NCI-H1694 treated with DMSO at 0.1 percent for 48 hours (cell line): Measurements from ENCODE around the gene OR13C2.
"Not testable (repeated sequence)": the region's sequence is repeated elsewhere in the genome, so short reads cannot be mapped to it uniquely, and the experiment has no call there.

Experiments
- DNase-seq: peaks from one replicate; lab custom pipeline; 2025; lab: John Stamatoyannopoulos, UW

The OR13C2 gene, protein sequence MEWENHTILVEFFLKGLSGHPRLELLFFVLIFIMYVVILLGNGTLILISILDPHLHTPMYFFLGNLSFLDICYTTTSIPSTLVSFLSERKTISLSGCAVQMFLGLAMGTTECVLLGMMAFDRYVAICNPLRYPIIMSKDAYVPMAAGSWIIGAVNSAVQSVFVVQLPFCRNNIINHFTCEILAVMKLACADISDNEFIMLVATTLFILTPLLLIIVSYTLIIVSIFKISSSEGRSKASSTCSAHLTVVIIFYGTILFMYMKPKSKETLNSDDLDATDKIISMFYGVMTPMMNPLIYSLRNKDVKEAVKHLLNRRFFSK

DNA sequence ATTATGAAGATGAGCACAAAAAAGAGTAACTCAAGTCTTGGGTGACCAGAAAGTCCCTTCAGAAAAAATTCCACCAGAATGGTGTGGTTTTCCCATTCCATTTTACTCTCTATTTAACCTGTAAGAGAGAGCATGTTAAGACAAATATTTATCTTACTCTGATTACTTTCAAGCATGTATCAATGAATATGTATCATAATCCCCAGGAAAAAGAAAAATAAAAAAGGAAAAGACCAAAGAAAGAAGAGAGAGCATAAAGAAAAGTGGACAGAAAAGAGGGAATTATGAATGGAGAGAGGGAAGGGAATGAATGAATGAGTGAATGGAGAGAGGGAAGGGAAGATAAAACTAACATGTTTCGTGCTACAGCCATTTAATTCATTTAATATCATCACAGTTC, at the start of gene OR13C2:
TSS of gene OR13C2 (minus strand) at position 101 of the 400 bp plus-strand sequence. CDS start at position 101, 0 bp downstream.
- DNase-seq = not testable (repeated sequence)

DNA sequence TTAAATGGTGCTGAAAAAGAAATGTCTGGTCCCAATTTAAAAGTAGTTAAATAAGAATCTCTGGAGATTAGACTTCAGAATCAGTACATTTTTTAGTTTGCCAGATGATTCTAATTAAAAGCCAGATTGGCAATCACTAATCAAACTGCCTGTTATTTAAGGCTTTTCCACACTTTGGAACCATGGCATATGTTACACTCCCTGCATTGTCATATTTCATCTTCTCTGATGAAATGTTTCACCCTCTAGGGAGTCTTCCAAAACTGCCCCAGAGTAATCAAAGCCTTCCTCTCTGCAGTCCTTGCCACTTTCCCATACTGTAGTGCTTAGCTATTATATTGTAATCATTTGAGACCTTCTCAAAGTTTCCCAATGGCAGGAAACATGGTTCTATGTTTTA, 30.0 kb upstream of the OR13C2 start:
- no peak for DNase-seq

DNA sequence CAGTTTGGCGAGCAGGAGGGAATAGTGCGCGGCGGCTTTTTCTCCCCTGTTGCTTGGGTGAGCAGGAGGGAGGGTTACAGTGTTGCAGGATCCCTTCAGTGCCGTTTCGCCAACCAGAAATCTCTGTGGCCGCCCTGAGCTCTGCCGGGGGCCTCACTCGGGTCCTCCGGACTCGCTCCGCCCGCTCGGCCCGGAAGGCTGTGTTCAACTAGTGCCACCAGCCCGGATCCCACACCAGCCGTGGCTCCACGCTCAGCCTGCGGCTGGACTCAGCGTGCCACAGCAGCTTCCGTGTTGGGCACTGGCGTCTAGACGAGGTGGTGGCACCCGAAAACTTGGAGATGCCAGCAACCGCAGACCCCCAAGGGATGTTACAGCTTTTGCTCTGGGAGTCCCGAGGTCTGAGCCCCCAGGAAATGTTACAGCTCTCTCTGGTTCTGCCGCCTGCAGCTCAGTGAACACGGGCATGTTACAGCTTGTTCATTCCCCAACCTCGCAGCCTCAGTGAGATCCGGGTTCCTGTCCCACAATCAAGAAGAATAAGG, 28.6 kb upstream of the OR13C2 start:
- no peak for DNase-seq

DNA sequence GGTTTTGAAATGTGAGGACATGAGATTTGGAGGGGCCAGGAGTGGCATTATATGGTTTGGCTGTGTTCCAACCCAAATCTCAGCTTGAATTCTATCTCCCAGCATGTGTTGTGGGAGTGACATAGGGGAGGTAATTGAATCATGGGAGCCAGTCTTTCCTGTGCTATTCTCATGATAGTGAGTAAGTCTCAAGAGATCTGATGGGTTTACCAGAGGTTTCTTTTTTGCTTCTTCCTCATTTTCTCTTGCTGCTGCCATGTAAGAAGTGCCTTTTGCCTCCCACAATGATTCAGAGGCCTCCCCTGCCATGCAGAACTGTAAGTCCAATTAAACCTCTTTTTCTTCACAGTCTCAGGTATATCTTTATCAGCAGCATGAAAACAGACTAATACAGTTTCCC, 20.5 kb upstream of the OR13C2 start:
- not testable (repeated sequence) for DNase-seq

DNA sequence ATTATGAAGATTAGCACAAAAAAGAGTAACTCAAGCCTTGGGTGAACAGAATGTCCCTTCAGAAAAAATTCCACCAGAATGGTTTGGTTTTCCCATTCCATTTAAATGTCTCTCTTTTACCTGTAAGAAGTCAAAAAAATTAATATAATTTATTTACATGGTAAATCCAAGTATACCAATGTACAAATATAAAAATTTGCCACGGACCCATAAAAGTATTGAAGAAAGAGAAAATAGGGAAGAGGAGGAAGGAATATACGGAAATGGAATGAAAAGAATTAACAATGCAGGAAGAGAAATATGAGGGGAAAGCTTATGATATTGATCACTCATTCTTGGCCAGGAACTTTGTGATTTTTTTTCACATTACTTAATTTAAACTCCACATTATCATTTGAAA, 12.7 kb upstream of the OR13C2 start, which contains the start of gene OR13C9:
TSS of gene OR13C9 (minus strand) at position 101 of the 400 bp plus-strand sequence. CDS start at position 101, 0 bp downstream.
- no peak for DNase-seq

DNA sequence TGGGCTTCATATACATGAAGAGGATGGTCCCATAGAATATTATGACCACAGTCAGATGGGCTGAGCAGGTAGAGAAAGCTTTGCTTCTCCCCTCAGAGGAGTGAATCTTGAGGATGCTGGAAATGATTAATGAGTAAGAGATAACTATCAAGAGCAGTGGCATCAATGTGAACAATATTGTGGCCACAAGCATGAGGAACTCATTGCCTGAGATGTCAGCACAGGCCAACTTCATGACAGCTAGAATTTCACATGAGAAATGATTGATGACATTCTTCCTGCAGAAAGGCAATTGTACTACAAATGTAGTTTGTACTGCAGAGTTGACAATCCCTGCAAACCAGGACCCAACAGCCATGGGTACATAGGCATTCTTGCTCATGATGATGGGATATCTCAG, 12.0 kb upstream of the OR13C2 start:
- no peak for DNase-seq

DNA sequence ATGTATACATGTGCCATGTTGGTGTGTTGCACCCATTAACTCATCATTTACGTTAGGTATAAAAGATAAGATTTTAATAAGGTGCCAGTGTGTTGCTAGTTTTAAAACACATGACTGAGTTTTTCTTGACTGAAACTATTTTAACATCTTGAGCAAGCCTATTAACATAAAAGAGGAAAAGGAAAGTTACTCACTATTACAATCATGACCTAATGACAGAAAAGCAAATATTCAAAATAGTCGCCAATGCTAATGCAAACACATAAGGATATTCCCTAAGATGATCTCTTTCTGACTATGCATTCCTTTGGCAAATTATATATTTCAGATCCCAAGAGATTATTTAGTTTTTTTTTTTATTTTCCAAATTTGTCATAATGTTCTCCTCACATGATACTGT, 5.8 kb upstream of the OR13C2 start:
- DNase-seq = no peak

DNA sequence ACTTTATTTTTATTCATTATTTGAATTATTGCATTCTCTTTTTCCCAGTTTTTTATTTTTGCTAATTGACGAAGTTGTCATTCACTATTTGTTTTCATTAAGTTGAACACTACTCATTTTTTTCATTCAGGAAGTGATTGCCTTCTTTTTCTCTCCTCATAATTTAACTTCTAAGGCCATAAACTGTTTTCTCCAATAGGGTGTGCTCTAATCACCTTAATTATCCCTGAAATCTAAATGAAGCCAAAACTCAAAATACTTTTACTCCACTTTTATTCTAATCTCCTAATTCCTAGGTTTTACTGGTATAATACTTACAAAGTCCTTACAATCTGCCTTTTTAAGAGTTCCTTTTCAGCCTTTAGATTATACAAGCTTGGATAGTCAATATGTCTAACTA, 2.9 kb upstream of the OR13C2 start:
- no peak for DNase-seq

DNA sequence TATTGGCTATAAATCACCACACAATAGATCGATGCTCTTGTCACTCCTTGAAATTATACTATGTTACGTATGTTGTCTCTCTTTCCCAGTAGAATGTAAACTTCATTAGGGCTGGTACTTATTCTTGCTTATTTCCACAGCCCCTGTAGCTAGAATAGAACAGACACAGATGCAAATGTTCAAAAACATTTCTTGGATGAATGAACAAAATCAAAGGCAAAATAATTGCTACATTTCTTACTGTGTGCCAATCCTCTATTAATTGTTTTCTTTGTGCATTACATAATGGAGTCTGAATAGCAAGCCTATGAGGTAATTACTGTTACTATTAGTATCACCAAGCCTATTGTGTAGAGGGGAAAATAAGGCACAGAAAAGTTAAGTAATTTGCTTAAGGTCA, 725 bp upstream of the OR13C2 start:
- DNase-seq = no peak

DNA sequence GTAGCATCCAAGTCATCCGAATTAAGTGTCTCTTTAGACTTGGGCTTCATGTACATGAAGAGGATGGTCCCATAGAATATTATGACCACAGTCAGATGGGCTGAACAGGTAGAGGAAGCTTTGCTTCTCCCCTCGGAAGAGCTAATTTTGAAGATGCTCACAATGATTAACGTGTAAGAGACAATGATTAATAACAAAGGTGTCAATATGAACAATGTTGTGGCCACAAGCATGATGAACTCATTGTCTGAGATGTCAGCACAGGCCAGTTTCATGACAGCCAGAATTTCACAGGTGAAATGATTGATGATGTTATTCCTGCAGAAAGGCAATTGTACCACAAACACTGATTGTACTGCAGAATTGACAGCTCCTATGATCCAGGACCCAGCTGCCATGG, 626 bp downstream of the OR13C2 start:
- no peak for DNase-seq

DNA sequence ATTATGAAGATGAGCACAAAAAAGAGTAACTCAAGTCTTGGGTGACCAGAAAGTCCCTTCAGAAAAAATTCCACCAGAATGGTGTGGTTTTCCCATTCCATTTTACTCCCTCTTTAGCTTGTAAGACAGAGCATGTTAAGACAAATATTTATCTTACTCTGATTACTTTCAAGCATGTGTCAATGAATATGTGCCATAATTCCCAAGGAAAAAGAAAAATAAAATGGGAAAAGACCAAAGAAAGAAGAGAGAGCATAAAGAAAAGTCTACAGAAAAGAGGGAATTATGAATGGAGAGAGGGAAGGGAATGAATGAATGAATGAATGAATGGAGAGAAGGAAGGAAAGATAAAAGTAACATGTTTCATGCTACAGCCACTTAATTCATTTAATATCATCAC, 6.1 kb downstream of the OR13C2 start, which contains the start of gene OR13C5:
TSS of gene OR13C5 (minus strand) at position 101 of the 400 bp plus-strand sequence. CDS start at position 101, 0 bp downstream.
- DNase-seq = not testable (repeated sequence)

DNA sequence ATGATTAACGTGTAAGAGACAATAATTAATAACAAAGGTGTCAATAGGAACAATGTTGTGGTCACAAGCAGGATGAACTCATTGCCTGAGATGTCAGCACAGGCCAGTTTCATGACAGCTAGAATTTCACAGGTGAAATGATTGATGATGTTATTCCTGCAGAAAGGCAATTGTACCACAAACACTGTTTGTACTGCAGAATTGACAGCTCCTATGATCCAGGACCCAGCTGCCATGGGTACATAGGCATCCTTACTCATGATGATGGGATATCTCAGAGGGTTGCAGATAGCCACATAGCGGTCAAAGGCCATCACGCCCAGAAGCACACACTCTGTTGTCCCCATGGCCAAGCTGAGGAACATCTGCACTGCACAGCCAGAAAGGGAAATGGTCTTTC, 6.7 kb downstream of the OR13C2 start:
- DNase-seq = not testable (repeated sequence)

DNA sequence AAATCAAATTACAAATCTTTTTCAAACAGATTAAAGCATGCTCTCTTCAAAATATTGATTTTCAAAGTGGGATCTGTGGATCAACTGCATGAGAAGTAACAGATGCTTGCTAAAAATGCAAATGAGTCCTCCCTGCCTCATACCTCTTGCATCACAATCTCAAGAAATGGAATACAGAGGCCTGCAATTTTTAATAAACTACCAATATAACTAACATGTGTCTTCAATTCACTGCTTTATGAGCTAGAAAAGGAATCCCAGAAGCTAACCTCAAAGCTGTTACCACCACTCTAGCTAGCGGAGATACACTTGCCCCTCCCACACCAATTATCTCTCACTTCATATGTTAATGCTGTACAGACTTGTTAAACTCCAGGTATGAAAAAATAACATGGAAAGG, 15.8 kb downstream of the OR13C2 start:
- no peak for DNase-seq

DNA sequence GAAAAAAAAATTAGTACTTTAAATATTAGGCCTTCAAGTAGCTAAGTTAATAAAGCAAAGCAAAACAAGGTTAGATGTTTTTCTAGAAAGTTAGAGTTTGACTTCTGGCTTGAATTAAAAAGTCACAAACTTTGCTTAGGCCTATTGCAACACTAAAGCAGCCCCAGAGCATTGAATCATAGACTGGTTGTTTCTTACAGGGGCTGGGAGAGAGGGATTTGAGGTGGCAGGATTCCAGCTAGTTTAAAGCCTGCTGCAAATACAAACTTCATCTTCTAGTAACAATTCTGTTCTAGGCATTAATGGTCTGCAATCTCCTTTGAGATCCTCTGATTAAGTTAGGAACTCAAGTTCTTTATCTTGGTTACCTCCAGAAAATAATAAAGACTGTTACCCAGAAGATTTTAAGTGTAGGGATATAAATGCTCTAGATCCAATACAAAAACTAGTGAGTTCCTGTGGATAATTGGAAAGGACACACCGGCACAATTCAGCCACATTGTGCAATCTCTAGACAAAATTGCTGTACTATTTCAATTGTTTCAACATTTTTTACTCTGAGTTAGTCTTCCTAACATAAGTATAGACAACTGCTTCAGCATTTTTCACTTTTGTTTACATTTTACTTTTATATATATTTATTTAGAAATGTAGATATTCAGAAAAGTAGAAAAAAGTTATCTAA, 18.8 kb downstream of the OR13C2 start:
- no peak for DNase-seq

DNA sequence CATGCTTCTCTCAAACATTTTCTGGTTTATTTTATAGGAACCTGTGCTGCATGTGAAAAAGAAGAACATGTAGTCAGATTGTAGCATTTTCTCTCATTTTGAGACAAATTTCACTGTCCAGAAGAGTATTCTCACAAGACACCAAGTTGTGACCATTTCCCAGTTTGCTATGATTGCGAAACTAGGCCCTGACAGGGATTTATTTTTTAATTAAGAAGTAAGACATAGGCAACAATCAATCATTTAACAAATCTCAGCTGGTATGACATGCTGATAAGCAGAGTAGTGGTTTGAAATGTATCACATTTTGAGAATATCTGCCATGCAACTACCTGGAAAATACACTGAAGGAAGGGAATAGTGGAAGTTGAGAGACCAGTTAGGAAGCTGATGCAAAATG, 24.9 kb downstream of the OR13C2 start:
- DNase-seq = no peak

DNA sequence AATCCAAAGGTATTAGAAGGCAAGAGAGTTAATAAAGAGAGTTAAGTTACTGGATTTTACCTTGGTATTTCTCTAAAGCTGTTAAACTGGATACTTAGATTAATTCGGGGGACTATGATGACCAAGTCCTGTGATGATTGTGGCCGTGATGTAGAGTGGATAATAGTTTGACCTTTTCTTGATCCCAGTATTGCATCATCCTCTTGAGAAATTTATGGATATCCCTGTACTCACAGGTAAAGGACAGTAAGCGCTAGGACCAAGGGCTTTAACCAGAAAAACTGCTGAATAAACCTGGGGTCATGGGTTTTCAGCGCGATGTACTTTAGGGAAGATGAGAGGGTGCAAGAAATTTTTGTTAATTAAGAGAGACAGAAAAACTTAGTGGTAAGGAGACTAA, 28.2 kb downstream of the OR13C2 start:
- DNase-seq = no peak

DNA sequence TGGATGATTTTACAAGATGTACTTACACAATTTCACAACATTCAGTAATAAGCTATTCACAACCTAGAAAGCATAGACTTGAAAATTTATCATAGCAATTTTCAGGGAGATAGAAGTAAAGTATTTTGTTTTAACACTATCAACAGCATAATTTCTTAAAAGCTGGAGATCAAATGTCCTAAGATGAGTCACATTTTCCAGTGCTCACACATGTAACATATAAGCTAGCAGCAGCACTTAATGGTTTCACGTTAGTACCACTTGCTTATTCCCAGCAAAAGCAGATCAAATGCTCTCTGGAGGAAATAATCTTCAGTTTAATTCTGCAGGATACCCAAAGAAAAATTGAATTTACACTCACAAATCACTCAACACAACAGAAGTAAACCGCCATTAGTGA, 30.0 kb downstream of the OR13C2 start:
- DNase-seq = no peak

DNA sequence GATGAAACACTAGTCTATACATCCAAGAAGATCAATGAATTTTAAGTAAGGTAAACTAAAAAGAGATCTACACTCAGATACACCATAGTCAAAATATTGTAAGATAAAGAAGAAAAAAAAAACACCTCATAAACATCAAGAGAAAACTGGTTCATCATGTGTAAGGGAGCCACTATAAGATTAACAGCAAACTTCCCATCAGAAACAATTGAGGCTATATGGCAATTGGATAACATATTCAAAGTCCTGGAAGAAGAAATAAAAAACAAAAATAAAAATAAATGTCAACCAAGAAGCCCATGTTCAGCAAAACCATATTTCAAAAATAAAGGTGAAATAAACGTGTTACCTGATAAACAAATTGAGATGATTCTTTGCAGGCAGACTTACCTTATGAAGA, 32.8 kb downstream of the OR13C2 start:
- no peak for DNase-seq

DNA sequence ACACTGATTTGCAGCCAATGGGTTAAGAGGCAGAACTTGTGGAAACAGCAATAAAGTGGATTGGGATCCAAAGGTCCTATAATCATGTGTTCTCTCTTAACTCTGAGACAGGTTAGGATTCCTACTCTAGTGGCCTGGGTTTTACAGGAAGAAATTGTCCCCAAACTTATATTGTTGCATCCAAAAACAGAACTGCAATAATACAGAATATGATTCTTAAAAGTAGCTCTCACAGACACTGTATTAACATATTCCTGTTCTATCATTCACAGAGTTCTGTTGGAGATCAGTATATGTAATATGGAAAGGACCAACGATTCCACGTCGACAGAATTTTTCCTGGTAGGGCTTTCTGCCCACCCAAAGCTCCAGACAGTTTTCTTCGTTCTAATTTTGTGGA, 36.6 kb downstream of the OR13C2 start, which contains the start of gene OR13C8:
TSS of gene OR13C8 (plus strand) at position 301 of the 400 bp plus-strand sequence. CDS start at position 301, 0 bp downstream.
- no peak for DNase-seq

DNA sequence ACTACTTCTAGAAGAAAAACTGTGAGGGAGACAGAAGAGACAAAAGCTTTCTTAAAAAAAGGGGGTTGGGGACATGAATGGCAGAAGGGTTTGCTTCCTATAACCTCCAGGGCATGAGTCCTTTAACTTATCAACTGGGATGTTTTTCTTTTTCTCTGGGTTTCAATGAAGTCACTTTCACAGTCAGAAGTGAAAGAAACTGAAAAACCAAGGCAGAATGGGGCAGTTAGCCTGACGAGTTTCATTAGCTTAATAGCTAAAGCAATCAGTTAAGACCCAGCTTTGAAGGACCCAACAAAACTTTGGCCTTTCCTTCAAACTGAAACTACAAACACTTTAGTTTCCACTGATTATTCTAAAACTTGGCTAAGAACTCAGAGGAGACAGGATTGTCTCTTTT, 41.1 kb downstream of the OR13C2 start:
- DNase-seq = no peak

DNA sequence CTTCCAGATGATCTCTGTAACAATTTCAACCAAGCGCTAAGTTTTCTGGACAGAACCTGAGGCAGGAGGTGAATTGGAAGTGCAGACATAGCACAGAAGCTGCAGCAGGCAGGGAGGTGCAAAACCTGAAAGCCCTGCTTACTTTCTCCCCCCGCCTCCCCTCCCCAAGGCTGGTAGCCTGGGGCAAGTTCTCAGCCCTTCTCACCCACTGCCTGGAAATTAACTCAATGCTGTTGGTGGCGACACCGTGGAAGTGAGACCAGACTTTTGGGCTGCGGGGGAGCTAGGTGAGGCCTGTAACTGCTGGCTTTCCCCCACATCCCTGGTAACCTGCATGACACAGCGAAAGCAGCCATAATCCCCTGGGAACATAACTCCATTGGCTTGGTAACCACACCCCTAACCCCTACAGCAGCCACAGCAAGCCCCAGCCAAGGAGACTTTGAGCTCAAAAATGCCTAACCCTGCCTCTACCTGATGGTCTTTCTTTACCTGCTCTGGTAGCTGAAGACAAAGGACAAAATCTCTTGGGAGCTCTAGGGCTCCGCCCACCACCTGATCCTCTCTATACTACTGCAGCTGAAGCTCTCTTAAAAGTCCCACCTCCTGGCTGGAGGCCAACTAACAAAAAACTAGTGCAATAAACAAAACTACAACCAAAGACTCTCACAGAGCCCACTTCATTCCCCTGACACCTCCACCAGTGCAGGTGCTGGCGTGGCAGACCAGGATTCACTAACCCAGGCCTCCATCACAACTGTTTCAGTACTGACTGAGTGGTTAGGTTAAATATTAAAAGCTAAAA, 48.4 kb downstream of the OR13C2 start:
- DNase-seq = no peak

DNA sequence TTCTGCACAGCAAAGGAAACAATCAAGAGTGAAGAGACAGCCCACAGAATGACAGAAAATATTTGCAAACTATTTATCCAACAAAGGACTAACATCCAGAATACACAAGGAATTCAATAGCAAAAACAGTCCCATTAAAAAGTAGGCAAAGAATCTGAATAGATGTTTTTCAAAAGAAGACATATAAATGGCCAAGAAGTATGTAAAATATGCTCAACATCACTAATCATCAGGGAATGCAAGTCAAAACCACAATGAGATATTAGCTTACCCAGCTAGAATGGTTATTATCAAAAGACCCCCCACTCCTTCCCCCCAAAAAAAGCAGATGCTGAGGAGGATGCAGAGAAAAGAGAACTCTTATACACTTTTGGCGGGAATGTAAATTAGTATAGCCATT, 49.9 kb downstream of the OR13C2 start:
- no peak for DNase-seq
